HL-60 (cell line): ENCODE data around the gene ATP5PB.

ENCODE experiments used
- DNase-seq, 2 experiments: peaks; one replicate each; pipeline ENCODE4 v3.0.0-alpha.2; 2010 to 2020; ENCODE audit warnings: low read depth in 1 of 2, low spot score in 1 of 2
- H3K27ac ChIP-seq: fragments of 250-450 bp; sonication (Bioruptor Pico); replicated peaks from 2 replicates; pipeline ENCODE4 v1.5.1; 2020; ENCODE audit warnings: mild to moderate bottlenecking, moderate library complexity
- H3K27me3 ChIP-seq: fragments of 250-450 bp; sonication (Bioruptor Pico); 2 replicates; pipeline ENCODE4 v1.5.1; 2021; ENCODE audit warnings: mild to moderate bottlenecking, moderate library complexity; ENCODE audit not compliant: insufficient read depth, poor library complexity, severe bottlenecking
- H3K4me3 ChIP-seq: replicated peaks from 2 replicates; pipeline ENCODE4 v1.5.1; 2011; ENCODE audit warnings: mild to moderate bottlenecking, control low read depth, low read length; ENCODE audit not compliant: insufficient read depth
- GABPA ChIP-seq: IDR thresholded peaks from 2 replicates; pipeline ENCODE4 v1.6.1; 2012; ENCODE audit warnings: low read depth
- POLR2AphosphoS5 ChIP-seq: IDR thresholded peaks from 2 replicates; pipeline ENCODE4 v1.6.1; 2012; ENCODE audit warnings: low read depth
- SPI1 ChIP-seq: IDR thresholded peaks from 2 replicates; pipeline ENCODE4 v1.6.1; 2012; ENCODE audit warnings: low read depth, mild to moderate bottlenecking, borderline replicate concordance
- TF ChIP-seq, protein P1 (sequence below): IDR thresholded peaks from 2 replicates; pipeline ENCODE4 v1.6.1; 2012; ENCODE audit warnings: low read depth; ENCODE audit not compliant: insufficient replicate concordance
- TF ChIP-seq, protein P2 (sequence below): IDR thresholded peaks from one replicate; pipeline ENCODE4 v1.5.1; 2011; ENCODE audit warnings: low read length, control low read depth, inconsistent platforms; ENCODE audit not compliant: insufficient read depth

Gene ATP5PB

DNA sequence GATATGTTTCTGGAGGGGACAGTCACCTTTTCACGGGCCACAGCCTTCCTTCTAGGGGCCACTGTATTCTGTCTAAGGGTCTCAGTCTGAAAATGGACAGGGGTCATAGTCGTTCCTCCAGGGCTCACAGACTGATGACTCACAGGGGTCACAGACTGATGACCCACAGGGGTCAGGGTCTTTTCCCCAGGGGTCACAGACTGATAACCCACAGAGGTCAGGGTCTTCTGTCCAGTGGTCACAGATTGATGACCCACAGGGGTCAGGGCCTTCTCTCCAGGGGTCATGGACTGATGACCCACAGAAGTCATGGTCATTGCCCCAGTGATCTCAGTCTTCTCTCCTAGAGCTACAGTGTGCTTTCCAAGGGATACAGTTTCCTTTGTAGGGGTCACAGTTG lies 34.5 kb upstream of the ATP5PB start:
- TF ChIP-seq, protein P1, sequence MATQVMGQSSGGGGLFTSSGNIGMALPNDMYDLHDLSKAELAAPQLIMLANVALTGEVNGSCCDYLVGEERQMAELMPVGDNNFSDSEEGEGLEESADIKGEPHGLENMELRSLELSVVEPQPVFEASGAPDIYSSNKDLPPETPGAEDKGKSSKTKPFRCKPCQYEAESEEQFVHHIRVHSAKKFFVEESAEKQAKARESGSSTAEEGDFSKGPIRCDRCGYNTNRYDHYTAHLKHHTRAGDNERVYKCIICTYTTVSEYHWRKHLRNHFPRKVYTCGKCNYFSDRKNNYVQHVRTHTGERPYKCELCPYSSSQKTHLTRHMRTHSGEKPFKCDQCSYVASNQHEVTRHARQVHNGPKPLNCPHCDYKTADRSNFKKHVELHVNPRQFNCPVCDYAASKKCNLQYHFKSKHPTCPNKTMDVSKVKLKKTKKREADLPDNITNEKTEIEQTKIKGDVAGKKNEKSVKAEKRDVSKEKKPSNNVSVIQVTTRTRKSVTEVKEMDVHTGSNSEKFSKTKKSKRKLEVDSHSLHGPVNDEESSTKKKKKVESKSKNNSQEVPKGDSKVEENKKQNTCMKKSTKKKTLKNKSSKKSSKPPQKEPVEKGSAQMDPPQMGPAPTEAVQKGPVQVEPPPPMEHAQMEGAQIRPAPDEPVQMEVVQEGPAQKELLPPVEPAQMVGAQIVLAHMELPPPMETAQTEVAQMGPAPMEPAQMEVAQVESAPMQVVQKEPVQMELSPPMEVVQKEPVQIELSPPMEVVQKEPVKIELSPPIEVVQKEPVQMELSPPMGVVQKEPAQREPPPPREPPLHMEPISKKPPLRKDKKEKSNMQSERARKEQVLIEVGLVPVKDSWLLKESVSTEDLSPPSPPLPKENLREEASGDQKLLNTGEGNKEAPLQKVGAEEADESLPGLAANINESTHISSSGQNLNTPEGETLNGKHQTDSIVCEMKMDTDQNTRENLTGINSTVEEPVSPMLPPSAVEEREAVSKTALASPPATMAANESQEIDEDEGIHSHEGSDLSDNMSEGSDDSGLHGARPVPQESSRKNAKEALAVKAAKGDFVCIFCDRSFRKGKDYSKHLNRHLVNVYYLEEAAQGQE, result no peak
- TF ChIP-seq, protein P2, sequence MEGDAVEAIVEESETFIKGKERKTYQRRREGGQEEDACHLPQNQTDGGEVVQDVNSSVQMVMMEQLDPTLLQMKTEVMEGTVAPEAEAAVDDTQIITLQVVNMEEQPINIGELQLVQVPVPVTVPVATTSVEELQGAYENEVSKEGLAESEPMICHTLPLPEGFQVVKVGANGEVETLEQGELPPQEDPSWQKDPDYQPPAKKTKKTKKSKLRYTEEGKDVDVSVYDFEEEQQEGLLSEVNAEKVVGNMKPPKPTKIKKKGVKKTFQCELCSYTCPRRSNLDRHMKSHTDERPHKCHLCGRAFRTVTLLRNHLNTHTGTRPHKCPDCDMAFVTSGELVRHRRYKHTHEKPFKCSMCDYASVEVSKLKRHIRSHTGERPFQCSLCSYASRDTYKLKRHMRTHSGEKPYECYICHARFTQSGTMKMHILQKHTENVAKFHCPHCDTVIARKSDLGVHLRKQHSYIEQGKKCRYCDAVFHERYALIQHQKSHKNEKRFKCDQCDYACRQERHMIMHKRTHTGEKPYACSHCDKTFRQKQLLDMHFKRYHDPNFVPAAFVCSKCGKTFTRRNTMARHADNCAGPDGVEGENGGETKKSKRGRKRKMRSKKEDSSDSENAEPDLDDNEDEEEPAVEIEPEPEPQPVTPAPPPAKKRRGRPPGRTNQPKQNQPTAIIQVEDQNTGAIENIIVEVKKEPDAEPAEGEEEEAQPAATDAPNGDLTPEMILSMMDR, result no peak
- TF ChIP-seq SPI1, result no peak
- TF ChIP-seq GABPA, result no peak
- Histone ChIP-seq H3K27me3 (no peaks in the 10 kb centered on the region), H3K4me3 (no peak overlapping the region), H3K27ac (no peak overlapping the region)
- DNase-seq, result no peak

DNA sequence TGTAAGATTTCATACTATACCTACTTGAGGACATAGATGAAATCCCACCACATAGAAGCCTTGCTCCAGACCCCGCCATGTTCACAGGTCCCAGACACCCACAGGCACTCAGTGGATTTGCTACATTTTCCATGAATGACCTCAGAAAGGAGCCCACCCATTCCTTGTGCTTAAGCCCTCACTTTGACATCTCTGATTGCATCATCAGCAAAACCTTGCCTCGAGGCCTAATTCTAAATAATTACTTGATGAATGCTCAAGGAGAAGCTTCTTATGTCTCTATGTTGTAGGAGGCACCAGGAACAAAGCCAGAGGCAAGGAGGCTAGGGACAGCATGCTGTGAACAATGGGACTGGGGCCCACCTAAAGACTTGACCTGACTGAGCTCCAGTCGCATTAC lies 33.8 kb upstream of the ATP5PB start:
- TF ChIP-seq GABPA (no peak), SPI1 (no peak), POLR2AphosphoS5 (no peak)
- TF ChIP-seq, protein P2, result no peak
- TF ChIP-seq, protein P1, result no peak
- no peak overlapping the region for H3K27ac ChIP-seq
- no peak for DNase-seq
- H3K4me3 ChIP-seq, result no peak overlapping the region
- H3K27me3 ChIP-seq, result no peaks in the 10 kb centered on the region

DNA sequence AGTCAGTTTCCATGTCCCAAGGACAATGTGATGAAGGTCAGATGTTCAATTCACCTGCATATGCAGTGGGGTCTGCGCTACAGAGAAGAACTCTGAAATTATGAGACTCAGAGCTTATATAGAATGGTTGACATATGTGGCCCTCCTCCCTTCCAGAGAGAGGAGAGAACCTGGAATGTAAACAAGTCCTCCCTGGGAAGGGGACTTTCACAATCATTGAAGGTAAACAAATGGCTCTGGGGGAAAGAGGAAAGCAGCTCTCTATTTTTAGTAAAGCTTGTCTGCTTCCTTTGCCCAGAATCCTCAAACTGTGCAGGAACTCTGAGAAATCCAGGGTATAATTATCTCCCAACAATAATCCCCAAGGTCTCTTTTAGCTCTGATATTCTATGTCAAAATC lies 31.5 kb upstream of the ATP5PB start:
- no peak overlapping the region for H3K27ac ChIP-seq

More for the DNA sequence above, 31.5 kb upstream of the ATP5PB start:
- TF ChIP-seq POLR2AphosphoS5, result no peak
- no peak for TF ChIP-seq SPI1
- TF ChIP-seq, protein P2, result no peak
- TF ChIP-seq, protein P1, result no peak
- no peak for TF ChIP-seq GABPA
- DNase-seq, result no peak
- Histone ChIP-seq H3K4me3 (no peak overlapping the region), H3K27me3 (no peaks in the 10 kb centered on the region)
